IPS-18c (cell line): ENCODE data around the gene PLA2G3.

Experiments used
- H3K4me3 ChIP-seq: 2 replicates; pipeline ENCODE4 v1.7.0; 2013; ENCODE audit warnings: low read depth, mild to moderate bottlenecking, low read length, moderate library complexity; ENCODE audit not compliant: insufficient read depth
- H3K9me3 ChIP-seq: one replicate; pipeline ENCODE4 v1.6.1; 2013; ENCODE audit warnings: mild to moderate bottlenecking, low read length, moderate library complexity; ENCODE audit not compliant: control insufficient read depth, insufficient read depth

Gene PLA2G3

DNA sequence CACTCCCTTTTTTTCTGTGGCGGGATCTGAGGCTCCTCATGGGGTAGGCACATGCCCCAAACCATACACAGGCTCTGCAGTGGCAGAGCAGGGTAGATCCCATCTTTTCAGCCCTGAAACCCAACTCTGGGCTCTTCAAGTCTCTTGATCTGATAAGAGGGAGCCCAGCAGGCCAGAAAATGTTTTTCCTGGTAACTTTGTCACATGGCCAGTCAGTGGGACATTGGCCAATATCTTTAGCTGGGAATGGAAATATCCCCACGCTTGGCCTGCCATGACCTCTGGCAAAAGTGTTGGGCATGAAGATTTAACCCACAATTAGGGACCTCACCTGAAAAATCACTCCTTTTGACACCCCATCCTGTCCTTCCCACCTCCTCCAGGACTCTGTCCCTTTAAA, 9.4 kb downstream of the PLA2G3 start:
- peaks cover 2% of the 10 kb centered on the region for H3K9me3 ChIP-seq
- no peak overlapping the region for H3K4me3 ChIP-seq

DNA sequence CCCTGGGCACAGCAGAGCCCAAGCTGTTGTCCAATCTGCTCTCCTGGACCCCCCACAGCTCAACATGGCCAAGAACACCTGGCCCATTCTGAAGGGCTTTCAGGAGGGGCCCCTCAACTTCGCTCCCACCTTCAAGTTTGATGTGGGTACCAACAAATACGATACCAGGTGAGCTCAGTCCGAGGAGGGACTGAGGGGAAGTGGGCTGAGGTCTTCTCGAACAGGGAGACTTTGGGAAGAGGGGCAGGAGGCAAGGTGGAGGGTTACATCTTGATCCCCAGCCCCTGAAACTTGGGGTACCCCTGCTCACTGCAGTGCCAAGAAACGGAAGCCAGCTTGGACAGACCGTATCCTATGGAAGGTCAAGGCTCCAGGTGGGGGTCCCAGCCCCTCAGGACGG, 12.2 kb downstream of the PLA2G3 start:
- peaks cover 2% of the 10 kb centered on the region for H3K9me3 ChIP-seq
- H3K4me3 ChIP-seq, result no peak overlapping the region

DNA sequence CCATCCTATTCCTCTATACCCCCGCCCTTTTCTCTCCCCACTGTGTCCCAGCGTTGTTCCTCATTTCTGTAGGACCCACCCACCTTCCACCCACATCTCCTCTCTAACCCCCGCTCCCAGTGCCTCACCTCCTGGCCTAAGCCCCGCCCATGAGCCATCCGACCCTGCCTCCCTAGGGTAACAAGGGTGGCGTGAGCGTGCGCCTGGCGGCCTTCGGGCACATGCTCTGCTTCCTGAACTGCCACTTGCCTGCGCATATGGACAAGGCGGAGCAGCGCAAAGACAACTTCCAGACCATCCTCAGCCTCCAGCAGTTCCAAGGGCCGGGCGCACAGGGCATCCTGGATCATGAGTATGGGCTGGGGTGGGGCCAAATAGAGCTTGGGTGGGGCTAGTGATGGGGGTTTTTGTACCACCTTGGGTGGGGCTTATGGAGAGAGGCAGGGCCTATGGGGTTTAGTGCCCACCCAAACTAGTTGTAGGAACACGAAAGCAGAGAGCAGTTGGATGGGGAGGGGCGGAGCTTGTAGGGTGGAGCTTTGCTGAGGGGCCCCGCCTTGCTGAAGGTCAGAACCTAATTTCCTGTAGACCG, 13.0 kb downstream of the PLA2G3 start:
- peak overlapping the region; percentile 20; the same call in 1 of the 2 replicates for H3K4me3 ChIP-seq
- no peaks in the 10 kb centered on the region for H3K9me3 ChIP-seq

DNA sequence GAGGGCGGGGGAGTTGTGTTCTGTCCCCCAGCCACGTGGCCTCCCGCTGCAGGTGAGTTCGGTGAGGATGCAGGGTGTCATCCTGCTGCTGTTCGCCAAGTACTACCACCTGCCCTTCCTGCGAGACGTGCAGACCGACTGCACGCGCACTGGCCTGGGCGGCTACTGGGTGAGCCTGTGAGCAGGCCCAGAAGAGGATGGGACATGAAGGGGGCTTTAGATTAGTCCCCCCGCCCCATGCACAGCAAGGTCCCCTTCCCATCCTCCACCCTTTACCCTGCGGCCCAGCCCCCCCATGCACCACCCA, 13.5 kb downstream of the PLA2G3 start:
- no peaks in the 10 kb centered on the region for H3K9me3 ChIP-seq
- H3K4me3 ChIP-seq, result no peak overlapping the region

DNA sequence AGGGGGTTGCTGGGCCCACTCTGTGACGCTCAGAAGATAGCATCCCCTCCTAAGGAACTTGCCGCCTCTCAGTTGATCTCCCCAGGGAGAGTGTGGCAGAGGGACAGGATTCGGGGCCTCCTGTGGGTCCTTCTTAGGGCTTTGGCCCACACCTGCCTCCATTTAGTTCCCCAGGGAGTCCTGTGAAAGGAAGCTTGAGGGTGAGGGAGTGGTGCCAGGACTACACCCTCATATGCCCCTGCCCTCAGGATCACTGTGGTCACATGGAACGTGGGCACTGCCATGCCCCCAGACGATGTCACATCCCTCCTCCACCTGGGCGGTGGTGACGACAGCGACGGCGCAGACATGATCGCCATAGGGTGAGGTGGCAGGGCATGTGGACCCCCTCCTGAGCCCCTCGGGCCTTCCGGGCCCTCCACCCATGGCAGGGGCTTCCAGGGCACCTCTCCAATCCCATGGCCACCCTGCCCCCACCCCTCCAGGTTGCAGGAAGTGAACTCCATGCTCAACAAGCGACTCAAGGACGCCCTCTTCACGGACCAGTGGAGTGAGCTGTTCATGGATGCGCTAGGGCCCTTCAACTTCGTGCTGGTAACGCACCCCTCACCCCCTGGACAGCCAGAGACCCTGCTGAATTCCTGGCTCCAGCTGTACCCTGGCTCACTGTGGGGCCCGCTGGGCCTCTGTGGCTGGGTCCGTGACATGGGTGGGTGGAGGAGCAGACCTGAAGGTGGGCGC, 14.0 kb downstream of the PLA2G3 start:
- Histone ChIP-seq H3K4me3 (no peak overlapping the region), H3K9me3 (no peaks in the 10 kb centered on the region)

DNA sequence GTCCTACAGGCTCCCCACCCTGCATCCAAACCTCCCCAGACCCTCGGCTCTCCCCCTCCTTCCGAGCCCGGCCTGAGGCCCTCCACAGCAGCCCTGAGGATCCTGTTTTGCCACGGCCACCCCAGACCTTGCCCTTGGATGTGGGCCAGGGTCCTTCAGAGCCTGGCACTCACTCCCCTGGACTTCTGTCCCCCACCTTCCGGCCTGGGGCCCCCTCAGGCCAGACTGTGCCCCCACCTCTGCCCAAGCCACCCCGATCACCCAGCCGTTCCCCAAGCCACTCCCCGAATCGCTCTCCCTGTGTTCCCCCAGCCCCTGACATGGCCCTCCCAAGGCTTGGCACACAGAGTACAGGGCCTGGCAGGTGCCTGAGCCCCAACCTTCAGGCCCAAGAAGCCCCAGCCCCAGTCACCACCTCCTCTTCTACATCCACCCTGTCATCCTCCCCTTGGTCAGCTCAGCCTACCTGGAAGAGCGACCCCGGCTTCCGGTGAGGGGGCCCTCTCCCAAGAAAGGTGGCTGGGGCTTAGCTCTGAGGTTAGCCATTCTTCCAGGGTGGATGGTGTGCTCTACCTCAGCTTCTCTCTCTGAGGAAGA, 14.7 kb downstream of the PLA2G3 start:
- Histone ChIP-seq H3K9me3 (no peaks in the 10 kb centered on the region), H3K4me3 (no peak overlapping the region)

DNA sequence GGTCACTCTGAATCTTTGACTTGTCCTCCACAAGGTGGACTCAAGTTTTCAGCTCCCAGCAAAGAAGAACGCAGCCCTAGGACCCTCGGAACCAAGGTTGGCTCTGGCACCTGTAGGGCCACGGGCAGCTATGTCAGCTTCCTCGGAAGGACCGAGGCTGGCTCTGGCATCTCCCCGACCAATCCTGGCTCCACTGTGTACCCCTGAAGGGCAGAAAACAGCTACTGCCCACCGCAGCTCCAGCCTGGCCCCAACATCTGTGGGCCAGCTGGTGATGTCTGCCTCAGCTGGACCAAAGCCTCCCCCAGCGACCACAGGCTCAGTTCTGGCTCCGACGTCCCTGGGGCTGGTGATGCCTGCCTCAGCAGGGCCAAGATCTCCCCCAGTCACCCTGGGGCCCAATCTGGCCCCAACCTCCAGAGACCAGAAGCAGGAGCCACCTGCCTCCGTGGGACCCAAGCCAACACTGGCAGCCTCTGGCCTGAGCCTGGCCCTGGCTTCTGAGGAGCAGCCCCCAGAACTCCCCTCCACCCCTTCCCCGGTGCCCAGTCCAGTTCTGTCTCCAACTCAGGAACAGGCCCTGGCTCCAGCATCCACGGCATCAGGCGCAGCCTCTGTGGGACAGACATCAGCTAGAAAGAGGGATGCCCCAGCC, 15.4 kb downstream of the PLA2G3 start:
- no peak overlapping the region for H3K4me3 ChIP-seq
- H3K9me3 ChIP-seq, result no peaks in the 10 kb centered on the region

DNA sequence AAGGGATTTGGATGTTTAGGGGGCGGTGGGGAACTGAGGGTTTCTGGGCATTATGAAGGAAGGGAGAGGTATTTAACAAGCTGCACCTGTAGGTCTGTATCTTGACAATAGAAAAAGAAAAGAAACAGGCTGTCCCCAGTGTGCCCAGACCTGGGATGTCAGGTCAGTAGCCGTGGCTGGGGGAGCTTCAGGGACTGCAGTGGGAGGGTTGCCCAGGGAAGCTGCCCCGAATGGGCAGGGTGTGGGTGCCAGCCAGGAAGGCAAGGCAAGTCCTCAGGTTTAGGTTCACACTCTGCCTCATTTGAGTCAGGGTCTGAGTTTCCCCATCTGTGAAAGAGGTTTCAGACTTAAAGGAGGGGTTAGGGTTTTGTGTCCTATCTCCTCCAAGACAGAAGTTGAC, 16.0 kb downstream of the PLA2G3 start:
- no peak overlapping the region for H3K4me3 ChIP-seq
- H3K9me3 ChIP-seq, result no peaks in the 10 kb centered on the region

DNA sequence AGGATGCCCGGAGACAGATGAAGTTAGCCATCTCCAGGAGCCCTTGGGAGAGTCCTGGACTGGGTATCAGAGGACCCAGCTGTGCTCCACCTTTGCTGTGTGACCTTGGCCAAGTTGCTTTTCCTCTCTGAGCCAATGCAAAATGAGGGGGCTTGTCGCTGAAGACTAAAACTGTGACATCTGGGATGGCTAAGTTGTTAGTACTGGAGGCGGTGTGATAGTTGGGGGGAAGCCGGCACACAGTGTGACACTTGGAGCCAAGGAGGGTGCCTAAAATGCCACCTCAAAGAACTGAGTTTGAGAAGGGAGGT, 17.1 kb downstream of the PLA2G3 start:
- Histone ChIP-seq H3K4me3 (peak overlapping the region; percentile 57), H3K9me3 (no peaks in the 10 kb centered on the region)

DNA sequence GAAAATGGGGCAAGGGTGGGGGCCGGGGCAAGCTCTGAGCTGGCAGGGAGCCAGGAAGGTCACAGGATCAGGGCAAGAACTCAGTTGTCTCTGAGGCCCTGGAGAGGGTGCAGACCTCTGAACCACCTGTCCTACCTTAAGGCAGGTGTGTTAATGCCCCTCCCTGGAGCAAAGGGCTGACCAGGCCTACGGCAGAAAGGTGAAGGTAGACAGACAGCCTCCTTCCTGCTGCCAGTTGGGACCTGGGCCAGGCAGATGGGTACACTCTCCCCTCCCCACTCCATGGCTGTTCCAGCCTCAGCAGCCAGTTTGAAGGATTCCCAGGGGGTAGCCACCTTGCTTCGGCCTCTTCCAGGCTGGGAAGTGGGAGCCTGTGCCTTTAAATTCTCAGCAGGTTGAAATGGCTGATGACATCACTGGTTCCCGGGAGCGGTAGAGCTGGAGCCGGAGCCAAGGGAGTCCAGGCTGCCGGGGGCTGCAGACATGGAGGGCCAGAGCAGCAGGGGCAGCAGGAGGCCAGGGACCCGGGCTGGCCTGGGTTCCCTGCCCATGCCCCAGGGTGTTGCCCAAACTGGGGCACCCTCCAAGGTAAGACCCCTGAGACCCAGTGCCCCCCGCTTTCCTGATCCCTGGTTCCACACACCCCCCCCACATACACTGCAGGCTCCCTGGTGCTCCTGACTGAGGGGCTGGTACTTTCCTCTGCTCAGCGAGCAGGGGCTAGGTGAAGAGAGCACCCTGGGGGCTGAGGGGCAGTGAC, 17.6 kb downstream of the PLA2G3 start, which contains the start of gene INPP5J:
INPP5J (plus strand) TSS at position 435 of the 760 bp plus-strand sequence; CDS start at position 484, 49 bp downstream.
- Histone ChIP-seq H3K9me3 (no peaks in the 10 kb centered on the region), H3K4me3 (peak within 1 kb of the TSS; percentile 57)

DNA sequence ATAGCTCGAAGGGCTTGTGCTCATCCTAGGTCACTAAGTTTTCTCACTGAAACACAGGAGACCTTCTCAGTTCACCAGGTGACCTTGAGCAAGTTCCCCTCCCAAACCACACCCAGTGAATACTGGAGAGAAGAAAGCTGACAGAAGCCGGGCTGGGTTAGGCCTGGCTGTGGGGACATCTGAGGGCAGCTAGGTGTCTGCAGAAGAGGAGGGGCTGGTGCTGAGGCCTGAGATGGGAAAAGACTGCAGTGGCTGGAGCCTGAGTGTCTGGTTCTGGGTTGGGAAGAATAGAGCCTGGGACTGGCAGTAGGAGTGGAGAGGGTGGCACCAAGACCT, 18.1 kb downstream of the PLA2G3 start:
- H3K4me3 ChIP-seq, result no peak overlapping the region
- H3K9me3 ChIP-seq, result no peaks in the 10 kb centered on the region

DNA sequence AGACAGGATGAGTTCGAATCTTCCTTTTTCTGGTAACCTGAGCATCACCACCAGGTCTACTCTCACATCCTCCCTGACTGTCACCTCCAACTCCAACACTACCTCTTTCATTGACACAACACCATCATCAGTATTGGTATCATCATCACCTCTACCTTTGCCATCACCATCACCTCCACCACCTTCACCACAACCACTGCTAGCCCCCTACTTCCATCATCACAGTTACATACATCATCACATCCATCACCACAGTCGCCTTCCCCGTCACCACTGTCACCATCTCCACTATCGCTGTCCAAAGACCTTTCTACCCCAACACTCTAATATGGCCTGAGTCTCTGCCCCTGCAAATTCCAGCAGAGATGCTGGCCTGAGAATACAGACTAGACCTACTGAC, 18.9 kb downstream of the PLA2G3 start:
- H3K4me3 ChIP-seq, result no peak overlapping the region
- H3K9me3 ChIP-seq, result no peaks in the 10 kb centered on the region

DNA sequence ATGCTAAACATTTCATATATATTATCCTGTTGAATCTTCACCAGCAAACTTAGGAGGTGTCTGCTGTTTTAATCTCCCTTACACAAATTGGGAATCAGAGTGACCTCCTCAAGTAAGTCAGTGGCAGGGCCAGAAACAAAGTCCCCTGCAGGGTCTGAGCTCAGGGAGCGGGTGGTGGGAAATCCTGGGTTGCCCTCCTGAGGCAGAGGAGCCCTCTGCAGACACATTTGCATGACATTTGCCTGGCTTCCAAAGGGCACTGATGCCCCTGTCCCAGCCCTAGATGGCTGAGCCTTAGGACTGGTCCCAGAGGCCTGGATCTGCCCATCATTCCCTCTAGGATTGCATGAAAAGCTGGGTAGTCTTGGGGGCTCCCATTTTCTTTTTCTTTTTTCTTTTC, 19.7 kb downstream of the PLA2G3 start:
- no peak overlapping the region for H3K4me3 ChIP-seq
- no peaks in the 10 kb centered on the region for H3K9me3 ChIP-seq

DNA sequence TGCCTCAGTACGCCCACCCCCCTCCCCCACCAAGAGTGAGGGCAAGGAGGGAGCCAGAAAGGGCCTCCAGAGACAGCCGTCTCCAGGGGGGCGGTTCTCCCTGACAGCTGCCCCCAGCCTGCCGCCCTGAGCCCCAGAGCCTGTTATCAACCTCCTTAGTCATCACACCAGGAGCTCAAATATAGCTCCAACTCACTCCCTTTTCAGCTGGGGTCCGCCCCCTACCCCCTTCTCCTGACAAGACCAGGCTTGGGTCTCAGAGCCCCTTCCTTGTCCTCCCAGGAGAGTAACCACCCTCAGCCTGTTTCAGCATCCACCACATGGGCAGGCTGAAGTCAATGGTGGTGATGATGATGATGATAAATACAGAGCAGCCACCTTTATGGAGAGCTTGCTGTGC, 20.1 kb downstream of the PLA2G3 start:
- Histone ChIP-seq H3K9me3 (no peaks in the 10 kb centered on the region), H3K4me3 (no peak overlapping the region; the same call in 1 of the 2 replicates)

DNA sequence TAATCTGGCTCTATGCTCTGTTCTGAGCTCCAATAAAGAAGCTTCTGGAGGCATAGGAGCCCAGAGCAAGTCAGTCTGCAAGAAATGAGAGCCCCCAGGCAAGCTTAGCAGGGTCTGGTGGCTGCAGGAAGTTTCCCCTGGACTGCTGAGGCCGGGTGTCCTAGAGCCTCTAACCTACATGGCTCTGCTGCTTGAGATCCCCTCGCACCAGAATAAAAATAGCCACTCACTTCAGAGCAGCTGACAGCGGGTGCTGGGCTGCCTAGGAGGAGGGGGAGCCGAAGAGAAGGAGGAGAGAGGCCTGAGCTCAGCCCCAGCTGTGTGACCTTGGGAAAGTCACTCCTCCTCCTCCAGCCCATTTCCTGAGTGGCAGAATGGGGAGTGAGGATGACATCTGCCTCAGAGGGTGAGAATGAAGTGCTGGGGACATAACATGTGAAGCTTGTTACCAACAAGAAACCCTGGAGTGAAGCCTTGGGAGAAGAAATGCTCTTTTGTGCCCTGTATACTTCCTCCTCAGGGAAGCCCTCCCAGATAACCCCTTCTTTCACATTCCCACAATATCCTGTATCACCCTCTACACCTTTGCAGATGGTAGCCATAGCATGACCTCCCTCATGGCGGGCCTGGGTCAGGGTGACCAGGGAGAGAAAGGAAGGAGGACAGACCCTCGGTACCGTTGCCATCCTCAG, 21.1 kb downstream of the PLA2G3 start:
- Histone ChIP-seq H3K4me3 (no peak overlapping the region), H3K9me3 (no peaks in the 10 kb centered on the region)

DNA sequence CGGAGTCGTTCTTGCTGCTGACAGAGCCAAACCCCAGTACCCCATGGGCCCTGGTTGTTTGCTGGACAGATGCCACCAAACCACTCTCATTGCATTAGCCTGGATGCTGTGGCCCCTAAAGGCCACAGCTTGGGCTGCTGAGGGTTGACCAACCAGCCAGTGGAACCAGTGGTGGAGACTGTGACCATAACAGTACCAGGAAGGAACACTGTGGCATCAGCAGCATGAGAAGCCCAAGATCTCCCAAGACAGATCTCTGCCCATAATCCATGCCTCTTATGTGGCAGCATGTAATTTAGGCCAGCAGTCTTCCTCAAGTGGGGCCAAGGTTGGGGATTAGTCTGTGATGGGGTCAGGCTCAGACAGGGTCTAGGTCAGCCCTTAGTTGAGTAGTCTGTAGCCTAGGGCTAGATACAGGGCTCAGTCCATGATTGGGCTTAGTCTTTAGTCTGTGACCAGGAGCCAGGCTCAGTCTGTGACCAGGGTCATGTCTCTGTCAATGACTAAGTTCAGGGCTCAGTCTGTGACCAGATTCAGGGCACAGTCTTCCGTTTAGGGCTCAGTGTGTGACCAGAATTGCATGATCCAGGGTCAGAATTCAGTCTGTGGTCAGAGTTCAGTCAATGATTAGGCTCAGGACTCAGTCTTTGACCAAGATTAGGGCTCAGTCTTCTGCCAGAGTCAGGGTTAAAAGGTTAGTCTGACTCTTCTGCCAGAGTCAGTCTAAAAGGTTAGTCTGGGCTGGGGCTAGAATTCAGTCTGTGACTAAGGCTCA, 22.1 kb downstream of the PLA2G3 start:
- H3K9me3 ChIP-seq, result no peaks in the 10 kb centered on the region
- H3K4me3 ChIP-seq, result no peak overlapping the region
